BJ (cell line): ENCODE measurements around the gene MAFB. TPM values are rescaled to one million over a fixed set of nuclear protein-coding genes. Genes with fewer than 3 reads are reported as not detected.

Source experiments
- CTCF ChIA-PET: fragments of 350-600 bp; formaldehyde crosslinking; extraction: SDS; loops from one replicate; lab custom pipeline; 2021; ENCODE audit warnings: antibody characterized with exemption, inconsistent platforms; lab: Yijun Ruan, JAX
- POLR2A ChIA-PET: fragments of 300-600 bp; sonication (Branson Sonifier 250); formaldehyde crosslinking; extraction: SDS; loops from one replicate; lab custom pipeline; 2021; ENCODE audit warnings: antibody characterized with exemption; lab: Charles Lee
- DNase-seq: peaks from one replicate; pipeline ENCODE4 v3.0.0-alpha.2; 2011; ENCODE audit warnings: low read depth
- H3K27me3 ChIP-seq: 2 replicates; pipeline ENCODE4 v1.6.0; 2011; ENCODE audit warnings: low read length; ENCODE audit not compliant: control insufficient read depth, insufficient read depth
- H3K36me3 ChIP-seq: 2 replicates; pipeline ENCODE4 v1.5.1; 2011; ENCODE audit warnings: low read length; ENCODE audit not compliant: control insufficient read depth, insufficient read depth
- H3K4me3 ChIP-seq: 2 replicates; pipeline ENCODE4 v1.5.1; 2011; ENCODE audit warnings: low read depth, mild to moderate bottlenecking, control low read depth, low read length
- CTCF ChIP-seq: IDR thresholded peaks from 2 replicates; pipeline ENCODE4 v1.5.1; 2011; ENCODE audit warnings: low read depth, mild to moderate bottlenecking, control low read depth, inconsistent platforms, low read length, moderate library complexity; ENCODE audit not compliant: insufficient read depth
- polyA plus RNA-seq: library from polyadenylated mRNA; depleted of rRNA; stranded (reverse); fragments of >200 nt; gene quantifications from 2 replicates; pipeline ENCODE4 v1.2.3, GENCODE V29; 2011

MAFB gene
- polyA plus RNA-seq, 1 experiment, result 0.06 TPM

DNA sequence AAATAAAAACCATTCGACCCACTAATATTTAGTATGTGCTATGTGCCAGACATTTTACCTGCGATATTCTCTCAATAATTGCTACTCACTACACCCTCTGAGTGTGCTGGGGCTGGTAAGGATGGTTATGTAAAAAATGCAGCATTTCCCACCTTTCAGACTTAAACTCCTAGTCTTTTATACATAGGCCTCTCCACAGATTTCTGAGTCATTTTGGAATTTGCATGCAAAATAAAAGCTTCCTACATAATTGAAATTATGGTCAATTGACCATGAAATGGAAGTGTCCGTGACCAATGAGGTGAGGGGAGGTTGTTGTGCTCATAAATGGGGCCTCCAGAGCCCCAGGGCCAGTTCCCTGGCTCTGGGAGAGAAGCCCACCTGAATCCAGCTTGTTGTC lies 37.7 kb upstream of the MAFB start:
- ChIA-PET CTCF (interaction anchor here (0.6 to 2.4 kb wide), 2 partner anchors 13 kb away, joined by 3 to 9 read pairs; no protein-coding TSS in a partner anchor), POLR2A (no interaction called here)
- TF ChIP-seq CTCF, result no peak
- Histone ChIP-seq H3K36me3 (no peaks in the 10 kb centered on the region), H3K27me3 (0 out of 2 replicates have a peak, but pooled peaks cover 2% of the 10 kb centered on the region), H3K4me3 (no peak overlapping the region)
- no peak for DNase-seq

GRCh38 chr20:40724566-40724965 lies 35.5 kb upstream of the MAFB start:
- POLR2A ChIA-PET, result no interaction called here
- no peak for DNase-seq
- CTCF ChIA-PET, result interaction anchor here (1.3 to 2.4 kb wide), 2 partner anchors 16 to 221 kb away, joined by 3 to 9 read pairs; no protein-coding TSS in a partner anchor
- TF ChIP-seq CTCF, result no peak
- Histone ChIP-seq H3K36me3 (no peaks in the 10 kb centered on the region), H3K4me3 (no peak overlapping the region), H3K27me3 (0 out of 2 replicates have a peak, but pooled peaks cover 2% of the 10 kb centered on the region)

- CTCF ChIA-PET, result no interaction called here
- TF ChIP-seq CTCF, result no peak
- DNase-seq, result no peak
- POLR2A ChIA-PET, result no interaction called here
- Histone ChIP-seq H3K36me3 (no peaks in the 10 kb centered on the region), H3K27me3 (no peaks in the 10 kb centered on the region), H3K4me3 (no peak overlapping the region)
These were observed 31.8 kb upstream of the MAFB start for GRCh38 chr20:40720826-40721225.

- Histone ChIP-seq H3K27me3 (no peaks in the 10 kb centered on the region), H3K4me3 (no peak overlapping the region), H3K36me3 (no peaks in the 10 kb centered on the region)
- DNase-seq, result no peak
- TF ChIP-seq CTCF, result no peak
- POLR2A ChIA-PET, result no interaction called here
- CTCF ChIA-PET, result no interaction called here
These were observed 31.1 kb upstream of the MAFB start for GRCh38 chr20:40720099-40720498.

DNA sequence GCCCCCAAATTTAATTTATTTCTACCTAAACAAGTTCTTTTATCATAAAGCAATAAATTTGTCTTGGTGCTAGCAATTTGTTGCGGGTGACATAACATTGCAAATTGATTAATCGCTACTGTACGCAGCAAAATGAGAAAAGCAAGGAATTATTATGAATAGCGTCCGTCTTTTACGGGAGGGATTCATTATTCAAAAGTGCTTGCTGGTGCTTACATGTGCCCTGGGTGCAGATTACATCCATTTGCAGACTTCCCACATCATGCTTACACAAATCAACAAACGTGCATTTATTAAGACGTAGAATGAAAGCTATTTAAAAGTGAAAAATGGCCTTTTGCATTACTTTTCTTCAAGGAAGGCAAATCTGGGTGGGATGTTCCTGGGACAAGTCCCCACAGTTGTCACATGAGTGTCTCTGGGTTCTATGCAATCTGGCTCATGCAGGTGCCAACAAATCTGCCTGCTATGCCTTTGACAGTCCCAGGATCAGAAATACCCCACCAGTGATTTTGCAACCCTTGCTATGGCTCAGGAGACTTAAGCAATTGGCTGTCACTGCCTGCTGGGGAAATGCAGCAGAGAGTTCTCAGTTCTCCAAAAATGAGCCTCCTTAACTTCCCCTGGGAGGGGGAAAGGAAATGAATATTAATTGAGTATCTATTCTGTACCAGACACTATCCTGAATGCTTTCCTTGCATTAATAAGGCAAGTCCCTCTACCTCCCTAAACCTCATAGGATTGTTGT lies 30.1 kb upstream of the MAFB start:
- H3K4me3 ChIP-seq, result no peak overlapping the region
- ChIA-PET CTCF (no interaction called here), POLR2A (no interaction called here)
- H3K27me3 ChIP-seq, result no peaks in the 10 kb centered on the region; the same call in 1 of the 2 replicates
- no peak for TF ChIP-seq CTCF
- H3K36me3 ChIP-seq, result no peaks in the 10 kb centered on the region
- DNase-seq, result no peak
